Bronchial epithelial cell (primary cell): ENCODE results near the gene DUT. TPM values are rescaled to one million over a fixed set of nuclear protein-coding genes. Genes with fewer than 3 reads are reported as not detected.

ENCODE experiments used
- DNase-seq: peaks from one replicate; pipeline ENCODE4 v3.0.0-alpha.2; 2010; ENCODE audit warnings: low read depth
- FAIRE-seq: peaks from 2 replicates; lab custom pipeline; 2011; peaks lifted over from hg19 to GRCh38; lab: Jason Lieb, UNC
- H3K27me3 ChIP-seq: 2 replicates; pipeline ENCODE4 v1.5.1; 2011; ENCODE audit warnings: low read length; ENCODE audit not compliant: control insufficient read depth, insufficient read depth
- H3K36me3 ChIP-seq: 2 replicates; pipeline ENCODE4 v1.5.1; 2011; ENCODE audit warnings: low read length; ENCODE audit not compliant: control insufficient read depth, insufficient read depth
- H3K4me3 ChIP-seq: 2 replicates; pipeline ENCODE4 v1.5.1; 2011; ENCODE audit warnings: mild to moderate bottlenecking, low read depth, low read length, control low read depth
- CTCF ChIP-seq: IDR thresholded peaks from 2 replicates; pipeline ENCODE4 v1.5.1; 2011; ENCODE audit warnings: mild to moderate bottlenecking, moderate library complexity, low read length, control low read depth, inconsistent platforms; ENCODE audit not compliant: insufficient read depth, severe bottlenecking
- total RNA-seq: library from RNA; depleted of rRNA; stranded (reverse); fragments of >200 nt; gene quantifications from 2 replicates; pipeline ENCODE4 v1.2.1, GENCODE V29; 2014

Gene DUT
- total RNA-seq, 1 donor from 2014 or later, result 30.8 TPM

DNA sequence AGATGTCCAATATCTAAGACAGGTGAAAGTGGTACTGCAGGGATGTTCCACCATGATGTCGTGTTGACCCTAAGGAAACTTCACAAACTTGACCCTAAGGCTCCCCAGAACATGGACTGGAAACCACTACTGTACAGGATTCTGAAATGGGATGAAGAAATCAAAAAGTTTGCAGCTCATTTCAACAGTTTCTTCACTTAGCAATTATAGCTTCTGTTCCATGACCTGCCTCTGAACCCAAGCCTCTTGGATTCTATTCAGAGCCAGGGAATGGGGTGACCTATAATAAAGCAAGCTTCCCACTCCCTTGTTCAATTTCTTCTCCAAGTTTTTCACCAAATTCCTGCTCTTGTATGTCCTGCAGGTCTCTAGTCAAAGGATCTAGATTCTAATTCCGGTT lies 40.7 kb downstream of the DUT start:
- no peak overlapping the region for H3K4me3 ChIP-seq
- DNase-seq (no peak), FAIRE-seq (no peak)
- no peak for TF ChIP-seq CTCF
- H3K27me3 ChIP-seq, result no peaks in the 10 kb centered on the region
- no peaks in the 10 kb centered on the region for H3K36me3 ChIP-seq

DNA sequence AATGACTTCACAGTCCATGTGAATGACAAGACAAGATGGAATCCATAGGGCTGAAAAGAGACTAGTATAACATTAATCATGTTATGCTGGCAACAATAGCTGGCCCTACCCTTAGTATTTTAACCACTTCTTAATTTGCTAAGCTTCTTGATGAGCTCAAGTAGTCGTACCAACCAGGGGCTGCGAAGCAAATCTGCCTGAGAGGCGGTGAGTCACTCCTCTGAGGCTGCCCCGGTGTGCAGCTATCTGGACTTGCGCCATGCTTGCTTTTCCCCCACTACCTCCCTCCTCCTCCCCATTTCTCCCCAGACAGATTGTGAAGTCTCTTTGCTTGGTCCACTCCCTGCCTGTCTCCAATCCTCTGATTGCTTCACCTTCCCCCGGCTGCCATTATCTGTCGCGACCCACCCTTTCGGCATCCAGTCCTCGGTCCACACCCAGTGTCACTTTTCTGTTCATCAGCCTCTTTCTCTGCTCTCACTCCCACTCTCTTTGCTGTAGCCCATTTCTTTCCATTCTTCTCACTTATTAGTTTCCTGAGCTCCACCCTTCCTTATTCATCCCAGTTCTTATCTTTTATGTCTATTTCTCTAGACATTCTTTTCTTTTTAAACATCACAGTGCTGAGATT lies 42.7 kb downstream of the DUT start:
- Histone ChIP-seq H3K4me3 (no peak overlapping the region), H3K36me3 (no peaks in the 10 kb centered on the region), H3K27me3 (no peaks in the 10 kb centered on the region)
- no peak for FAIRE-seq
- no peak for TF ChIP-seq CTCF
- peak; percentile 76 for DNase-seq

DNA sequence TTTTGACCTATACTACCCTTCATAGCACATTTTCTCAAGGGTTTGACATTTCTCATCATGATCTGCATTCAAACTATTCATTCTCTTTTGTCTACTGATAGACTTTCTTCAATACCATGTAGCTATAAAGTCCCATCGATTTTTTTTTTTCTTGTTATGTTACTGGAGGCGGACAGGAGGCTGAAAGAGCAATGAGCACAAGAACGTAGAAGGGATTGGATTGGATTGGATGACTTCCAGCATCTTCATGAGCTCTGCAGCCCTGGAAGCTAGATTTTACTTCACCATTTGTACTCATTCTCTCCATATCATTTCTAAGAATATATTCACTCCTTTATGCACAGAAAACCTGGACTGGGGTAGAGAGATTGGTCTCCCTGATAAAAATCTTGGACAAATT lies 43.2 kb downstream of the DUT start:
- no peak overlapping the region for H3K4me3 ChIP-seq
- no peak for FAIRE-seq

GRCh38 chr15:48375767-48376166 lies 44.5 kb downstream of the DUT start:
- FAIRE-seq, result peak; percentile 7
- no peak for DNase-seq
- Histone ChIP-seq H3K27me3 (no peaks in the 10 kb centered on the region), H3K36me3 (no peaks in the 10 kb centered on the region), H3K4me3 (no peak overlapping the region)
- TF ChIP-seq CTCF, result no peak

More for the DNA sequence above, 43.2 kb downstream of the DUT start:
- no peak for TF ChIP-seq CTCF
- Histone ChIP-seq H3K36me3 (no peaks in the 10 kb centered on the region), H3K27me3 (no peaks in the 10 kb centered on the region)
- no peak for DNase-seq

GRCh38 chr15:48380198-48380597 lies 49.0 kb downstream of the DUT start:
- DNase-seq (no peak), FAIRE-seq (no peak)
- Histone ChIP-seq H3K36me3 (no peaks in the 10 kb centered on the region), H3K4me3 (no peak overlapping the region), H3K27me3 (no peaks in the 10 kb centered on the region)
- no peak for TF ChIP-seq CTCF

GRCh38 chr15:48381861-48382260 lies 50.6 kb downstream of the DUT start:
- no peak for DNase-seq
- no peaks in the 10 kb centered on the region for H3K36me3 ChIP-seq
- TF ChIP-seq CTCF, result no peak
- FAIRE-seq, result no peak
- H3K27me3 ChIP-seq, result no peaks in the 10 kb centered on the region
- no peak overlapping the region for H3K4me3 ChIP-seq
